Renal cortical epithelial cell (primary cell): Measurements from ENCODE around the gene CA5A. TPM values are rescaled to one million over a fixed set of nuclear protein-coding genes. Genes with fewer than 3 reads are reported as not detected.
"Not testable (repeated sequence)": the region's sequence is repeated elsewhere in the genome, so short reads cannot be mapped to it uniquely, and the experiment has no call there.

ENCODE experiments used
- DNase-seq: peaks from one replicate; pipeline ENCODE4 v3.0.0-alpha.2; 2011; ENCODE audit warnings: low read depth
- total RNA-seq: library from RNA; depleted of rRNA; stranded (reverse); fragments of >200 nt; gene quantifications from 2 replicates; pipeline ENCODE4 v1.2.3, GENCODE V29; 2014

The CA5A gene
- total RNA-seq, 1 donor from 2014 or later, result not detected

- peak; percentile 65 for DNase-seq
These were observed 12.1 kb downstream of the CA5A start for GRCh38 chr16:87924041-87924810.

- DNase-seq, result no peak
These were observed 14.0 kb downstream of the CA5A start for GRCh38 chr16:87922250-87922871.

DNA sequence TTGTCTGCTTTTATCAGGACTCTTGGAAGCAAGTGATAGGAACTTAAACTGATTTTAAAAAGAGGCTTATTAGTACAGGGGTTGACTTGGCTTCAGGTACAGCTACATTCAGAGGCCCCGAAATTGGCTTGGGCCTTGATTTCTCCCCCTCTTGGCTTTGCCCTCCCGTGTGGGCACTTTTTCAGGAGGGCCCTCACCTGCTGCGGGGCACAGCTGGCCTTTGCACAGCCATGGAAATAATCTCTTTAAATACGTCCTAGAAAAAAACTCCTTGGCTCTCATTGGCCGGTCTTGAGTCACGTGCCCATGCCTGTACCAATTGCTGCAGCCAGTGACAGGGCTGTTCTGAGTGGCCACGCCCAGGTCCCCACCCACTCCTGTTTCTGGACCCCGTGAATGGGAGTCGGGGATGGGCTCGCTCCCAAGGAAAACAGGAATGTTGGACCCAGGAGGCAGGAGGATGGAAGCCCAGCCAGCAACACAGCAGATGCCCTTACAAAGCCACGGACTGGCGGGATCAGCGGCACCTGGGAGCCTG lies 15.0 kb downstream of the CA5A start:
- DNase-seq, result no peak

GRCh38 chr16:87919681-87919994 lies 16.7 kb downstream of the CA5A start:
- DNase-seq, result no peak

DNA sequence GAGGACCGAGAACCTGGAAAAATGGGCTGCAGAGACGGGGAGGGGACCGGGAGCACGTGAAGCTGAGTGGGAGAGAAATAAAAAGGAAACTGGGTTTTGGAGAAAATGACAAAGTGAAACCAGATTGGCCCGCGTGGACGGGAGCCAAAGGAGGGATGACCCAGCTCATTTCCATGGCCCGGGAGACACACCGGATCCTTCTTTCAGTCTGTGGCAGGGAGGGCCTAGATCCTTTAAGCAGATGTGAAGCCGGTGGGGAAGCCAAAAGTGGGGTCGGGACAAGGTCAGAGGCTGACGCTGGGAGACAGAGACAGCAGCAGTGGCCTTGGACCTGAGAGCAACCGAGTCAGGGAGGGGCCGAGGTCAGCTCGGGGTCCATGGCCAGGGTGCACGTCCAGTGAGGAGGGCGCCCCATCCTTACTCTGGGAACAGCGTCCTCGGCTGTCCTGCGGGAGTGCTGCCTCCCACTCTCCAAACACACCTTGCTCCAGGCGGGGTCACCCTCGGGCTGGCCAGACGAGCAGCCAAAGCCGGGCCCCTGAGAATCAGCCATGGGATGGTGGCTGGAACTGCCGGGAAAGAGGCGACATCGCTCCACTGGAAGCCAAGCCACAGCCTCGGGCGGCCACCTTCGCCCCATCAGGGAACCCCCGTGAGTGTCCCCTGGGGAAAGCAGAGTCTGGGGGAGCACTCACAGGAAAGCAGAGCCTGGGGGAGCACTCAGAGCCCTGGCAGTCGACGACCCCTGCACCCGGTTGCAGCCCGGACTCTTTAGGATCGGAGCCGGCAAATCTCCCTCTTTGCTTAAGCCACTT lies 17.3 kb downstream of the CA5A start:
- DNase-seq, result no peak

GRCh38 chr16:87918338-87918737 lies 18.0 kb downstream of the CA5A start:
- DNase-seq, result no peak

DNA sequence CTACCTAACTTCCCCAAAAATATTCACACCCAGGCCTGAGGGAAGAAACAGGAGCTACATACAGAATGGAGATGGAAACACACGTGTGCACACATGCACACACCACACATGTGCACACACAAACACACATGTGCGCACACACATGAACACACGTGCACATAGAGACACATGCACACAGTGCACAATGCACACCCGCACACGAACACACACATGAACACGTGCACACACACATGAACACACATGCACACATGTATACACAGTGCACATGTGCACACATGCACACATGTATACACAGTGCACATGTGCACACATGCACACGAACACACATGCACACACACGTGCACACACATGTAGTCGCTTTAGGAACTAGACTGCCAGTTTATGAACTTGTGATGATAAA lies 18.8 kb downstream of the CA5A start:
- no peak for DNase-seq

DNA sequence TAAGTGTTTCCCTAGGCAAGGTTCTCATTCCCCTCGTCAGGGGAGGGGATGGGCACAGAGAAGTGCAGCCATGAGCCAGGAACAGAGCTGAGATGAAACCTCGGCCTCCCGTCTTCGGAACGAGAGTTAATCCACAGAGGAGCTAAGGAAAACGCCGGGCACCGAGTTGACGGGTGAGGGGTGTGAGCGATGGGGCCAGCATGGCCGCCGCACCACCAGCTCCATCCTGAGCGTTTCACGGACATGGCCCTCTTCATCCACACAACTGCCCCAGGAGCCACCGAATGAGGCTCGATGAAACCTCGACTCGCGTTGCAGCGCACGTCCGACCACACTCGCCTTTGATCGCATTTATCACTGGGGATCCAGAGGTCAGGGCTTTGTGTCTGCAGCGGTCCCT lies 21.5 kb downstream of the CA5A start:
- DNase-seq, result no peak

DNA sequence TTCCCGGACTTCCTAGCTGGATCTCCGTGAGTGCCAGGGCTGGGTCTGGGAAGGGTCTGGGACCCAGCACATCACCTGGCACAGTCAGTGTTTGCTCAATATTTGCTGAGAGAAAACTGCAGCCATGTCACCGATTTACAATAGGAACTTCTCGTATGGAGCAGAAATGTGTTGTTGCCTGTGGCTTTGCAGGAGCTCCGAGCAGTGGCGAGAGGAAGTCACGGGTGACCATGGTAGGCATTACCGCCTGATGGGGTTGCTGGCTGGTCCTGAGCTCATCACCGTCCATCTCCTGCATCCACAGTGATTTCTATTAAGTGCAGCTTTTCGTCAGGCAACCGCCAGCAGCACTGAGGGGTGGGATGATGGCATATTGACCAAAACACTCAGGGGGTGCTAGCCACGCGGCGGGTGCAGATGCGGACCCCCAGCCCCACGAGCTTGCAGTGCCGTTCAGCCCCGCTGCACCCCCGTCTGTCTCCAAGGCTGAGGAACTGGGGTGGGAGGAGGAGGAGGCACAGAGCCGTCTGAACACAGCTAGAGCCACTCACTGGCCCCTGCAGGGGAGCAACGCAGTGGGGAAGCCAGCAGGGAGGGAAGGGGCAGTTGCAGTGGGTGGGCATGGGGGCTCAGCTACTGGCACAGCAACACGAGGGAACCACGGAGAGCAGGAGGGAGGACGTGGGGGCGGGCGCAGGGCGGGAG lies 22.2 kb downstream of the CA5A start:
- DNase-seq, result not testable (repeated sequence)

- DNase-seq, result not testable (repeated sequence)
These were observed 23.6 kb downstream of the CA5A start for GRCh38 chr16:87912691-87913090.

- not testable (repeated sequence) for DNase-seq
These were observed 25.1 kb downstream of the CA5A start for GRCh38 chr16:87911106-87911763.

DNA sequence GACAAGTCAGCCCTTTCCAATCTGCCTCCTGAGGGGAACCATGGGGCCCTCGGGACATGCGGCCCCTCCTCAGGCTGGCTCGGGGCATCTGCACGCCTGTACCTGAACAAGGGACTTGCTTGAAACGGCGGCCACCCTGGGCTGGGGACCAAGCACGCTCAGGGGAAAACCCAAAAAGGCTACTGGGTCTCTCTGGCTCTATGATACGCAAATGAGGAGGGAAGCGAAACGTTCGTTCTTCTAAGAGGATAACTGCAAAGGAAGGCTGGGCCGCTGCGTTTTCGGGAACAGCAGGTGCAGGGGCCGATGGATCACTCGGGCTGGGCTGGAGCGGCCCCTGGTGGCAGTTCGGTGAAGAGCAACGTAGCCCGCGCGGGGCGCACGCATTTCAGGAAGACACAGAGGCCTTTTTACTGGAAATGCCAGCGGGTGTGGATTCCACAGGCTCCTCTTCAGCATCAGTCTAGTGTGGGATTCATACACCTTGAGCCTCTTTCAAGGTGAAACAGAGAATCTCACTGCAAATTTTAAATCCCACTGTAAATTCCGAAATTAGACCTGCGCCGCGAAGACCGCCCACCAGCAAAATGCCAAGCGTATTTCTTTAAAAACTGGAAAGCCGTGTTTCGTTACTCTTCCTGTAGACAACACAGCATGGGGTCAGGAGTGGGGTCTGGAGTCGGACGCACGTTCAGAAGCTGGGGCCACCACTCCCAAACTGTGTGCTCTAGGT lies 27.0 kb downstream of the CA5A start:
- DNase-seq, result peak; percentile 5

DNA sequence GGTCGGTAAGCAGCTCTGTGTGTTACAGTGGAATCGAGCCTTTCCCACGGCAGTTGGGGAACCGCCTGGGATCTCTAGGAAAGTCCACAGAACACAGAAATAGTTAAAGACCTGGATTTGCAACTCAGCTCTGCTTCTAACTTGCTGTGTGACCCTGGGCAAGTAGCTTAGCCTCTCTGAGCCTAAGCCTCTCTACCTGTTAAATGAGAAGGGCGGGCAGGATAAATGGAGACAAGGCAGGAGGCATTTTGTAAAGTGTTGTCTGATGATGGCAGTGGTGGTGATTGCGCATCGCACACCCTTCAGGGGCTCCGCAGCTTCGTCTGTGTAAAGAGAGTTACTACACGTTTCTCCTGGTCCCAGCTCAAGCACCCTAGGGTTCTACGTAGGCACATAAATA lies 28.2 kb downstream of the CA5A start:
- DNase-seq, result not testable (repeated sequence)

DNA sequence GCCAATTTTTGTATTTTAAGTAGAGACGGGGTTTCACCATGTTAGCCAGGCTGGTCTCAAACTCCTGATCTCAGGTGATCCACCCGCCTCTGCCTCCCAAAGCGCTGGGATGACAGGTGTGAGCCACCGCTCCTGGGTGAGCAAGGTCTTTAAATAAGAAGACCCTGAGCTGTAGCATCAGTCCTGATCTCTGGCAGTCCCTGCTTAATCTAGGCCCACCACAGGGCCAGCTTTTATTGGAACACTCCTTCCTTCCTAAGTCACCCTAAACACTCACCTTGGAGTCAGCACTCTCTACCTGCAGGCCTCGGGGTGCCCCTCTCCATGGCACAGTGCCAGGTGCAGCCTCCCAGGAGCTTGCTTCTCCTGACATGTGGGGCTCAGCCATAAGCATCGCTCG lies 30.8 kb downstream of the CA5A start:
- not testable (repeated sequence) for DNase-seq

GRCh38 chr16:87904963-87905362 lies 31.4 kb downstream of the CA5A start:
- DNase-seq, result not testable (repeated sequence)

DNA sequence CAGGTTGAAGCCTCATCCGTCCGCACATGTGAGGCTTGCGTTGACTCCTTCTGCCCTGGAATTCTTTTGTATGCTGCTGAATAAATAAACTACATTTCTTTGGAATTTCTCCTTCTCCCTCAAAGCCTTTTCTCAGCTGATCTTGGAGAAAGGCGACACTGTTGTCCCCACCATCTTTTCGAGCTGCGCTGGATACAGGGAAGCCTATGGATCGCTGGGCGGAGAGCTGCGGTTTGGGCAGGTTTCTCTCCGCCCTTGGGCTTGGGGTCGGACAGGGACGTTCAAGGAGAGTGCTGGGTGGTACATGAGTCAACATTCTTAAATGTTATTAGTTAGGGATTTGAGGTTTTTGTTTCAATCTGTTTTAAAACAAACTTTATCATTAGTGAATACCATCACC lies 35.8 kb downstream of the CA5A start:
- not testable (repeated sequence) for DNase-seq

GRCh38 chr16:87897521-87898505 lies 38.5 kb downstream of the CA5A start:
- no peak for DNase-seq

DNA sequence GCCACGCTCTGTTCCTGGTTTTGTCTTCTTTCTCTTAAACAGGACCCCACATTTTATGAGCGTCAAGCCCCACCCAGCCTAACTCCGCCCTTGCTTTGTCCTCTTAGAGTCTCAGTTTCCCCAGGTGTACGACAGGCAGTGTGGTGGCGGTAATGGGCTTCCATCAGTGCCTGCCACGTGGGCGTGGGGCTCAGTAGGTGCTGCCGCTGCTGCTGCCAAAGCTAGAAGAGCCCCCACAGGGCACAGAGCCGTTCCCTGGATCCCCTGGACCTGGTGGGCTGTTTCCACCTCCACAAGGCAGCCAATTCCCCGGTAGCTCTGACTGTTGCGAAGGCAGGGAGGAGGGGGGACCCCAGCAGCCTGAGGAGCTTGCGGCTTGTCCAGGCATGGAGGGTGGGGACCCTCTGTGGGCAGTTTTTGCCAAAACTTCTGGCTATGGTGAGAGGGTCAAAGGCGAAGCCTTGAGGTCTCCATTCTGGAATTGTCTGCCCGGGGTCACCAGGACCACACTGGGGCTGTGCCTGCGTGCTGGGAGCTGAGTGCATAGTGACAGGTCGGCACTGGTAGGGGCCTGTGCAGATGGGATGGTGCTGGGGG lies 39.3 kb downstream of the CA5A start:
- DNase-seq, result not testable (repeated sequence)
